SK-N-MC (cell line): ENCODE measurements around the gene TSPAN16.
"Not testable (repeated sequence)": the region's sequence is repeated elsewhere in the genome, so short reads cannot be mapped to it uniquely, and the experiment has no call there.

Experiments used
- DNase-seq: peaks from one replicate; pipeline ENCODE4 v3.0.0-alpha.2; 2011; ENCODE audit warnings: low read depth, low spot score
- H3K27ac ChIP-seq: fragments of 200-600 bp; sonication (generic); 2 replicates; pipeline ENCODE4 v1.5.1; 2016; ENCODE audit warnings: mixed run types
- H3K36me3 ChIP-seq: fragments of 200-600 bp; sonication (generic); 2 replicates; pipeline ENCODE4 v1.6.1; 2017; ENCODE audit warnings: antibody characterized with exemption, low read length, mixed read lengths; ENCODE audit not compliant: insufficient read depth
- H3K4me3 ChIP-seq: fragments of 200-600 bp; sonication (generic); 2 replicates; pipeline ENCODE4 v1.5.1; 2016
- H3K9ac ChIP-seq: fragments of 200-600 bp; sonication (generic); 2 replicates; pipeline ENCODE4 v1.8.0; 2017; ENCODE audit warnings: mixed run types, mixed read lengths; ENCODE audit not compliant: insufficient read length
- H3K9me3 ChIP-seq: fragments of 200-600 bp; sonication (generic); 2 replicates; pipeline ENCODE4 v1.6.1; 2017; ENCODE audit warnings: low read depth, mild to moderate bottlenecking, antibody characterized with exemption, low read length, moderate library complexity, mixed read lengths
- EZH2 ChIP-seq: fragments of 200-600 bp; sonication (generic); IDR thresholded peaks from one replicate; pipeline ENCODE4 v1.6.1; 2017; ENCODE audit warnings: antibody characterized with exemption
- FOXP2 ChIP-seq: optimal IDR thresholded peaks from 2 replicates; pipeline ENCODE3; 2011; ENCODE audit warnings: mild to moderate bottlenecking, moderate library complexity; ENCODE audit not compliant: insufficient read depth; ENCODE audit errors: extremely low read length, control extremely low read depth
- POLR2AphosphoS5 ChIP-seq: IDR thresholded peaks from 2 replicates; pipeline ENCODE4 v1.6.1; 2012; ENCODE audit warnings: mild to moderate bottlenecking, low read depth, low read length, borderline replicate concordance

TSPAN16 gene

DNA sequence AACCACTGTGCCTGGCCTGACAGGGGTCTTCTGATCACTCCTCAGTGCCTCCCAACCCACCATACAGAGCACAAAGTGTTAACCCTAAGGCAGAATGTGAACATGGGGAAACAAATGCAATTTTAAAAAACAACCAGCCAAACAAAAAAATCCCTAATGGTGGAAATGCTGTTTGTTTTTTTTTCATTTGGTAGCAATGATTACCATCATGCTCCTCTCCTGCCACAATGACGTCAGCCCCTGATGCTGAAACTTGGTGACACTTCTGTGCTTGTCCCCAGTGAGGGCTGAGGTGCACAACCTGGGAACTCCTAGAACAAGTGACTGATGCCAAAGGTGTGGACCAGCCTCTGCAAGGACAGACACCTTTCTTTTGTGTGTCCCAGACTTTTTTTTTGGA is 4.0 kb upstream of the TSPAN16 start:
- Histone ChIP-seq H3K36me3 (no peaks in the 10 kb centered on the region), H3K27ac (no peak overlapping the region), H3K9me3 (no peaks in the 10 kb centered on the region), H3K4me3 (no peak overlapping the region), H3K9ac (no peak overlapping the region)
- TF ChIP-seq FOXP2 (no peak), EZH2 (no peak), POLR2AphosphoS5 (no peak)
- no peak for DNase-seq

DNA sequence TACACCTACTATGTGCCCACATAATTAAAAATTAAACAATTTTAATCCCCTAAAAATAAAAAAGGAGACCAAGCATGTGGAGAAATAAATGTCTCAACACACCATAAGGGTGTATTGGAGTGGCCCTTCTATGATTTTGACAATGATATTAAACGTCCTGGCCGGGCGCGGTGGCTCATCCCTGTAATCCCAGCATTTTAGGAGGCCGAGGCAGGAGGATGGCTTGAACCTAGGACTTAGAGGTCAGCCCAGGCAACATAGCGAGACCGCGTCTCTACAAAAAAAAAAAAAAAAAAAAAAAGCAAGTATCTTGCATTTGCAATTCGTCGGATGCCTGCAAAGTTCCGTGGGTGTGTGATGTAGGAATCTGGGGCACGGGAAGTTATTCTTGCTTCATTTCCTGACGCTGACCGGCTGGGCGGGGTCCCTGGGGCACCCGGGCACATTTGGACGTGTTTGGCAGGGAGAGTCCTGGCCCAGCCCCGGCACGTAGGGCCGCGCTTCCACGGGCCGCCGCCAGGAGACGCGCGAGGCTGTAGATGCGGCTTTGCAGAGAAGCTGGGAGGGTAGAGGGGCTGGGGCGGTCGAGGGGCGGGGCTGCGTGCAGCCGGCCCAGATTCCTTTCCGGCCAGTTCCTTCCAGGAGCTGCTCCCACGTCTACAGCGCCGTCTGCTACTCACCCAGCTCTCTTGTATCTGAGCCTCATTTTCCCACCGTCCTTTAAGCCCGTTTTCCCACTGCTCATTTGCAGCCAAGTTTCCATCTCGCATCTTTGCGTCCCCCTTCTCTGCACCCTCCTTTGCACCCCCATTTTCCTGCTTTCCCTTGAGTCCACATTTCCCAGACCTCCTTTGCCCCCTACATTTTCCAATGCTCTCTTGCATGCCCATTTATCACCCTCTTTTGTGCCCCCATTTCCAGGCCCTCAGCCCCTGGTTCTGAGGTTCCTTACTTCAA is 2.2 kb upstream of the TSPAN16 start:
- H3K9me3 ChIP-seq: no peaks in the 10 kb centered on the region
- no peak for DNase-seq
- H3K27ac ChIP-seq: no peak overlapping the region
- peak overlapping the region; percentile 70 for H3K4me3 ChIP-seq
- H3K9ac ChIP-seq: no peak overlapping the region
- TF ChIP-seq POLR2AphosphoS5 (peak; percentile 44), EZH2 (no peak)
- H3K36me3 ChIP-seq: no peaks in the 10 kb centered on the region

- no peak overlapping the region for H3K9ac ChIP-seq
- no peak for TF ChIP-seq POLR2AphosphoS5
- no peak for TF ChIP-seq EZH2
- TF ChIP-seq FOXP2: no peak
- no peaks in the 10 kb centered on the region for H3K9me3 ChIP-seq
- H3K4me3 ChIP-seq: no peak overlapping the region
- no peaks in the 10 kb centered on the region for H3K36me3 ChIP-seq
- no peak for DNase-seq
- no peak overlapping the region for H3K27ac ChIP-seq
These were observed 780 bp upstream of the TSPAN16 start for GRCh38 chr19:11295180-11295579.

DNA sequence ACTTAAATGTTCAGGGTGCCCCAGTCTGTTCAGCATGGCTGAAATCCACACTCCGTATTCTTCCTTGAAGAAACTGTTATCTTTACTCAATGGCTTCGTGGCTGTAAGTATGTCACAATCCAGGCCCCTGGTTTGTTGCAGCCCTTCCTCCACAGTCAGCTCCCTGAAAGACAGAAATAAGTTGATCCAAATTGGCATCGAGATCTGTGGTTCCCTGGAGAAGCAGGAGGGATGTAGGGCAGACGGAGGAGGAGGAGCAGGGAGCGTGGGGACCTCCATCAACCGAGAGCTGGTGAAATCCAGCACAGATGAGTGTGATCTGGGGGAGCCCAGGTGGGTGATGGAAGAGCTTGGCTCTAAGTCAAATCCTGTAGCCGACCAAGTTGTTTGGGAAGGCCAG is 304 bp downstream of the TSPAN16 start:
- no peak overlapping the region for H3K9ac ChIP-seq
- no peak for DNase-seq
- no peaks in the 10 kb centered on the region for H3K36me3 ChIP-seq
- TF ChIP-seq POLR2AphosphoS5 (no peak), EZH2 (no peak), FOXP2 (no peak)
- no peak overlapping the region for H3K27ac ChIP-seq
- no peak overlapping the region for H3K4me3 ChIP-seq
- no peaks in the 10 kb centered on the region for H3K9me3 ChIP-seq

- no peak for DNase-seq
- TF ChIP-seq EZH2 (no peak), FOXP2 (no peak), POLR2AphosphoS5 (no peak)
- Histone ChIP-seq H3K9ac (no peak overlapping the region), H3K9me3 (no peaks in the 10 kb centered on the region), H3K27ac (no peak overlapping the region), H3K4me3 (no peak overlapping the region), H3K36me3 (no peaks in the 10 kb centered on the region)
These were observed 4.2 kb downstream of the TSPAN16 start for GRCh38 chr19:11299946-11300810.

DNA sequence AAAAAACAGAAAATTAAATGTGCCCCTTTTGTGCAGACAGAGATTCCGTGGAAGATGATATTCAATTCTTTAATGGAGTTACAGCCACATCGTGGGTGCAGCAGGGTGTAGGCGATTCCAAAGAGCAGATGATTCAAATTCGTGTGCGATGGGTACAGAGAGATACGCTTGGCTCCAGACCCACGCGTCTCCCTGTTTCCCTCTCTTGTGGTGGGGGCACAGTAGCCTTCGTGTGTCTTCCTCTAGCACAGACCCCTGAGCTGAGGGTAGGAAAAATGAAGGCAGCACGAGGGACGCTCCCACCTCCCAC is 4.8 kb downstream of the TSPAN16 start:
- TF ChIP-seq FOXP2: no peak
- Histone ChIP-seq H3K27ac (no peak overlapping the region), H3K9ac (no peak overlapping the region), H3K36me3 (no peaks in the 10 kb centered on the region), H3K9me3 (no peaks in the 10 kb centered on the region), H3K4me3 (no peak overlapping the region)
- DNase-seq: no peak

- Histone ChIP-seq H3K9me3 (no peaks in the 10 kb centered on the region), H3K36me3 (no peaks in the 10 kb centered on the region), H3K4me3 (no peak overlapping the region), H3K27ac (no peak overlapping the region), H3K9ac (no peak overlapping the region)
- TF ChIP-seq EZH2 (no peak), POLR2AphosphoS5 (no peak), FOXP2 (no peak)
- DNase-seq: no peak
These were observed 9.0 kb downstream of the TSPAN16 start for GRCh38 chr19:11304936-11305335.

DNA sequence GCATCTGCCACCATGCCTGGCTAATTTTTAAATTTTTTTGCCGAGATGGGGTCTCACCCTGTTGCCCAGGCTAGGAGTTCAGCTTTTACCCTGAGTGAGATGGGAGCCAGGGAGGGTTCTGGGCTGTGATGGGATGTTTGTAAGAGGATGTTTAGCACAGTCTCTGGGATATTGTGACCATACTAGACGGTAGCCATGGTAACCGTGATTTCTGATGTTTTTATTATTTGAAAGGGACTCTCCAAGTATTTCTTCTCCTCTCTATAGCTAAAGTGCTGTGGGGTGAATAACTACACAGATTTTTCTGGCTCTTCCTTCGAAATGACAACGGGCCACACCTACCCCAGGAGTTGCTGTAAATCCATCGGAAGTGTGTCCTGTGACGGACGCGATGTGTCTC is 10.4 kb downstream of the TSPAN16 start:
- DNase-seq: no peak
- H3K4me3 ChIP-seq: no peak overlapping the region
- no peak overlapping the region for H3K9ac ChIP-seq
- no peak overlapping the region for H3K27ac ChIP-seq
- no peaks in the 10 kb centered on the region for H3K9me3 ChIP-seq
- TF ChIP-seq FOXP2 (no peak), EZH2 (no peak), POLR2AphosphoS5 (no peak)
- no peaks in the 10 kb centered on the region for H3K36me3 ChIP-seq

DNA sequence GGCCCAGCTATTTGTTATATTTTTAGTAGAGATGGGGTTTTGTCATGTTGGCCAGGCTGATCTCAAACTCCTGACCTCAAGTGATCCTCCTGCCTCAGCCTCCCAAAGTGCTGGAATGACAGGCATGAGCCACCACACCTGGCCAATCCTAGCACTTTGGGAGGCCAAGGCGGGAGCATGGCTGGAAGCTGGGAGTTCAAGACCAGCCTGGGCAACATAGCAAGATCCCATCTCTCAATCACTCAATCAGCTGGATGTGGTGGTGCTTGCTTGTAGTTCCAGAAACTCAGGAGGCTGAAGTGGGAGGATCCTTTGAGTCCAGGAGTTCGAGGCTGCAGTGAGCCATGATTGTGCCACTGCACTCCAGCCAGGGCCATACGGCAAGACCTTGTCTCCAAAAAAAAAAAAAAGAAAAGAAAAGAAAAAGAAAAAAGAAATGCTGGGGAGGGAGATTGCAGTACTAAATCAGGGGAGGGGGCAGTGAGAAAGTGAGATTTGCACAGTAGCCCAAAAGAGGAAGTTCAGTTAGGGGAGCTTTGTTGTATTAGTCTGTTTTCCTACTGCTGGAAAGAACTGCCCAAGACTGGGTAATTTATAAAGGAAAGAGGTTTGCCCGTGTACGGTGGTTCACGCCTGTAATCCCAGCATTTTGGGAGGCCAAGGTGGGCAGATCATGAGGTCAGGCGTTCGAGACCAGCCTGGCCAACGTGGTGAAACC is 24.5 kb downstream of the TSPAN16 start:
- H3K4me3 ChIP-seq, H3K9me3 ChIP-seq, H3K27ac ChIP-seq, DNase-seq, H3K9ac ChIP-seq, H3K36me3 ChIP-seq: not testable (repeated sequence)
